ENCODE results near the gene NEDD9.

The NEDD9 gene

GRCh38 chr6:11231108-11231463, 1.4 kb downstream of the NEDD9 start:
- DNase-seq, result no peak
- no peak overlapping the region for H3K56ac ChIP-seq (ENCODE audit: low read length)

GRCh38 chr6:11230158-11231107, 2.0 kb downstream of the NEDD9 start:
- H3K4ac ChIP-seq (ENCODE audit: low read depth, low read length), result no peak overlapping the region
- H3K79me2 ChIP-seq (ENCODE audit: control insufficient read depth, insufficient read depth, low read length), result peaks cover 4% of the 10 kb centered on the region
- no peak overlapping the region for H4K5ac ChIP-seq (ENCODE audit: low read length)
- H3K23ac ChIP-seq (ENCODE audit: low read length), result no peak overlapping the region
- H4K8ac ChIP-seq (ENCODE audit: low read depth, low read length), result no peak overlapping the region
- no peak for DNase-seq
- H3K4me3 ChIP-seq (ENCODE audit: low read length), result no peak overlapping the region
- peaks cover 13% of the 10 kb centered on the region for H3K4me1 ChIP-seq (ENCODE audit: control insufficient read depth, low read depth, low read length)
- H3K27ac ChIP-seq (ENCODE audit: low read depth, low read length), result no peak overlapping the region
- H2BK120ac ChIP-seq (ENCODE audit: low read depth, low read length), result no peak overlapping the region
- H3K27me3 ChIP-seq (ENCODE audit: insufficient read depth, low read length, poor library complexity), result no peaks in the 10 kb centered on the region
- H2BK5ac ChIP-seq (ENCODE audit: low read length), result no peak overlapping the region
- no peak overlapping the region for H3K9ac ChIP-seq (ENCODE audit: low read length)
- H2AK5ac ChIP-seq (ENCODE audit: low read length), result no peak overlapping the region
- WGBS (ENCODE audit: extremely low coverage, insufficient coverage, low lambda C conversion rate), result no CpG with 5 or more reads among the region's 9 CpGs
- H3K36me3 ChIP-seq (ENCODE audit: control insufficient read depth, insufficient read depth, low read length), result no peaks in the 10 kb centered on the region
- no peak overlapping the region for H3K18ac ChIP-seq (ENCODE audit: low read length)
- no peak overlapping the region for H2BK15ac ChIP-seq (replicated peaks; ENCODE audit: low read depth)
- peaks cover 3% of the 10 kb centered on the region for H3K79me1 ChIP-seq (ENCODE audit: low read length)
- H3K4me2 ChIP-seq (ENCODE audit: low read length), result no peak overlapping the region
- H3K56ac ChIP-seq (ENCODE audit: low read length), result no peak overlapping the region

More at GRCh38 chr6:11231108-11231463, 1.4 kb downstream of the NEDD9 start:
- no peak overlapping the region for H3K23ac ChIP-seq (ENCODE audit: low read length)
- no peaks in the 10 kb centered on the region for H3K36me3 ChIP-seq (ENCODE audit: control insufficient read depth, insufficient read depth, low read length)
- H3K27me3 ChIP-seq (ENCODE audit: insufficient read depth, low read length, poor library complexity), result no peaks in the 10 kb centered on the region
- no peak overlapping the region for H3K27ac ChIP-seq (ENCODE audit: low read depth, low read length)
- H2BK5ac ChIP-seq (ENCODE audit: low read length), result no peak overlapping the region
- no peak overlapping the region for H3K4me3 ChIP-seq (ENCODE audit: low read length)
- H3K79me1 ChIP-seq (ENCODE audit: low read length), result peaks cover 2% of the 10 kb centered on the region
- no peak overlapping the region for H3K18ac ChIP-seq (ENCODE audit: low read length)
- peak overlapping the region; percentile 85 for H3K9ac ChIP-seq (ENCODE audit: low read length)
- H4K5ac ChIP-seq (ENCODE audit: low read length), result no peak overlapping the region
- peaks cover 3% of the 10 kb centered on the region for H3K79me2 ChIP-seq (ENCODE audit: control insufficient read depth, insufficient read depth, low read length)
- no peak overlapping the region for H4K8ac ChIP-seq (ENCODE audit: low read depth, low read length)
- no peak overlapping the region for H3K4ac ChIP-seq (ENCODE audit: low read depth, low read length)
- H2BK120ac ChIP-seq (ENCODE audit: low read depth, low read length), result no peak overlapping the region
- H2BK15ac ChIP-seq (replicated peaks; ENCODE audit: low read depth), result no peak overlapping the region
- H3K4me1 ChIP-seq (ENCODE audit: control insufficient read depth, low read depth, low read length), result peaks cover 11% of the 10 kb centered on the region
- no peak overlapping the region for H3K4me2 ChIP-seq (ENCODE audit: low read length)
- WGBS (ENCODE audit: extremely low coverage, insufficient coverage, low lambda C conversion rate), result no CpG with 5 or more reads among the region's 1 CpG
- H2AK5ac ChIP-seq (ENCODE audit: low read length), result no peak overlapping the region

GRCh38 chr6:11229655-11230046, 2.8 kb downstream of the NEDD9 start:
- Histone ChIP-seq H3K4ac (ENCODE audit: low read depth, low read length) (no peak overlapping the region), H4K8ac (ENCODE audit: low read depth, low read length) (no peak overlapping the region), H3K4me1 (ENCODE audit: control insufficient read depth, low read depth, low read length) (peaks cover 13% of the 10 kb centered on the region), H3K18ac (ENCODE audit: low read length) (peak overlapping the region; percentile 54), H3K27ac (ENCODE audit: low read depth, low read length) (no peak overlapping the region), H3K79me1 (ENCODE audit: low read length) (peaks cover 3% of the 10 kb centered on the region), H2AK5ac (ENCODE audit: low read length) (no peak overlapping the region), H3K56ac (ENCODE audit: low read length) (no peak overlapping the region), H3K9ac (ENCODE audit: low read length) (peak overlapping the region; percentile 45), H3K4me2 (ENCODE audit: low read length) (no peak overlapping the region), H3K36me3 (ENCODE audit: control insufficient read depth, insufficient read depth, low read length) (no peaks in the 10 kb centered on the region), H3K27me3 (ENCODE audit: insufficient read depth, low read length, poor library complexity) (no peaks in the 10 kb centered on the region), H3K23ac (ENCODE audit: low read length) (no peak overlapping the region), H3K4me3 (ENCODE audit: low read length) (no peak overlapping the region), H3K79me2 (ENCODE audit: control insufficient read depth, insufficient read depth, low read length) (peaks cover 4% of the 10 kb centered on the region), H2BK120ac (ENCODE audit: low read depth, low read length) (no peak overlapping the region), H4K5ac (ENCODE audit: low read length) (no peak overlapping the region), H2BK15ac (replicated peaks; ENCODE audit: low read depth) (no peak overlapping the region), H2BK5ac (ENCODE audit: low read length) (no peak overlapping the region)
- WGBS (ENCODE audit: extremely low coverage, insufficient coverage, low lambda C conversion rate), result no CpG with 5 or more reads among the region's 5 CpGs
- DNase-seq, result peak; percentile 82

DNA sequence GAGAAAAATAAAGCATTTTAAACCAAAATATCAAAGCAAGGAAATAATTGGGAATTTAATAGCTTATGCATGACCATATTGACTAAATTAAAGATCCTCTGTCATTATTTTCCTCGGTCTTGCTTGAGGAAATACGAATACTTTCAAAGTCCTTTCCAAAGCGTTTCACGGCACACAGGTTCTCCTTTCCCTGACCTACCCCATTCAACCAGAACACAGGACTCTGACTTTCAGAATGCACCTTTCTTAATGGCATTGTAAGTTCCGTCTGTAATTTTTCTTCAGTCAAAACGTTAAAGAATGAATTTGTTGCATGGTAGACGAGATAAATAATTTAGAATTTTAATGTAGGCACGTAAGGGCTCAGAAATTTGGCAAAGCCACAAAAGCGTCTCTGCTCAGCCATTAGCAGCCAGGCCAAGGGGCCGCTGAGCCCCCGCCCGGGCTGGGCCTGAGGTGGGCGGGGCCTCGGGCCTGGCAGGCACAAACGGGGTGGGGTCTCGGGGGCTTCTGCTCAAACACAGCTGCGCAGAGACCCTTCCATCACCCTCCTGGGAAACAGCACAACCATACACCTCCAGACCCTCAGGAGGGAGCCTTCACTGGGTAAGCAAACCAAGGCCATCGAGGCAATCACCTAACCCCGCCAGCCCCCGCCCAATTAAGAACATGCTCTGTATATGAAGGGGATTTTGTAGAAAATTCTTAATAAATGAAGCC, 3.4 kb downstream of the NEDD9 start:
- WGBS (ENCODE audit: extremely low coverage, insufficient coverage, low lambda C conversion rate), result no CpG with 5 or more reads among the region's 20 CpGs
- H3K36me3 ChIP-seq (ENCODE audit: control insufficient read depth, insufficient read depth, low read length), result no peaks in the 10 kb centered on the region
- H3K79me2 ChIP-seq (ENCODE audit: control insufficient read depth, insufficient read depth, low read length), result peaks cover 4% of the 10 kb centered on the region
- no peak overlapping the region for H4K8ac ChIP-seq (ENCODE audit: low read depth, low read length)
- H3K4me1 ChIP-seq (ENCODE audit: control insufficient read depth, low read depth, low read length), result peaks cover 12% of the 10 kb centered on the region
- DNase-seq, result peak; percentile 72
- H2BK5ac ChIP-seq (ENCODE audit: low read length), result no peak overlapping the region
- no peak overlapping the region for H4K5ac ChIP-seq (ENCODE audit: low read length)
- no peak overlapping the region for H2BK120ac ChIP-seq (ENCODE audit: low read depth, low read length)
- no peak overlapping the region for H3K23ac ChIP-seq (ENCODE audit: low read length)
- peak overlapping the region; percentile 54 for H3K18ac ChIP-seq (ENCODE audit: low read length)
- no peaks in the 10 kb centered on the region for H3K27me3 ChIP-seq (ENCODE audit: insufficient read depth, low read length, poor library complexity)
- no peak overlapping the region for H2AK5ac ChIP-seq (ENCODE audit: low read length)
- peaks cover 5% of the 10 kb centered on the region for H3K79me1 ChIP-seq (ENCODE audit: low read length)
- no peak overlapping the region for H3K27ac ChIP-seq (ENCODE audit: low read depth, low read length)
- no peak overlapping the region for H2BK15ac ChIP-seq (replicated peaks; ENCODE audit: low read depth)
- peak overlapping the region; percentile 68 for H3K56ac ChIP-seq (ENCODE audit: low read length)
- no peak overlapping the region for H3K4ac ChIP-seq (ENCODE audit: low read depth, low read length)
- peak overlapping the region; percentile 45 for H3K9ac ChIP-seq (ENCODE audit: low read length)
- H3K4me3 ChIP-seq (ENCODE audit: low read length), result no peak overlapping the region
- H3K4me2 ChIP-seq (ENCODE audit: low read length), result peak overlapping the region; percentile 23

GRCh38 chr6:11227698-11228097, 4.8 kb downstream of the NEDD9 start:
- H3K18ac ChIP-seq (ENCODE audit: low read length), result no peak overlapping the region
- H3K56ac ChIP-seq (ENCODE audit: low read length), result no peak overlapping the region
- H2BK120ac ChIP-seq (ENCODE audit: low read depth, low read length), result no peak overlapping the region
- H3K36me3 ChIP-seq (ENCODE audit: control insufficient read depth, insufficient read depth, low read length), result no peaks in the 10 kb centered on the region
- H3K4me1 ChIP-seq (ENCODE audit: control insufficient read depth, low read depth, low read length), result peaks cover 2% of the 10 kb centered on the region
- no peak overlapping the region for H3K4me3 ChIP-seq (ENCODE audit: low read length)
- DNase-seq, result no peak
- H3K4me2 ChIP-seq (ENCODE audit: low read length), result no peak overlapping the region
- H2AK5ac ChIP-seq (ENCODE audit: low read length), result no peak overlapping the region
- H3K27ac ChIP-seq (ENCODE audit: low read depth, low read length), result no peak overlapping the region
- H4K5ac ChIP-seq (ENCODE audit: low read length), result no peak overlapping the region
- H3K79me1 ChIP-seq (ENCODE audit: low read length), result peaks cover 5% of the 10 kb centered on the region
- H2BK15ac ChIP-seq (replicated peaks; ENCODE audit: low read depth), result no peak overlapping the region
- H3K9ac ChIP-seq (ENCODE audit: low read length), result no peak overlapping the region
- H3K4ac ChIP-seq (ENCODE audit: low read depth, low read length), result no peak overlapping the region
- H4K8ac ChIP-seq (ENCODE audit: low read depth, low read length), result no peak overlapping the region
- H2BK5ac ChIP-seq (ENCODE audit: low read length), result no peak overlapping the region
- H3K79me2 ChIP-seq (ENCODE audit: control insufficient read depth, insufficient read depth, low read length), result peaks cover 4% of the 10 kb centered on the region
- no peaks in the 10 kb centered on the region for H3K27me3 ChIP-seq (ENCODE audit: insufficient read depth, low read length, poor library complexity)
- WGBS (ENCODE audit: extremely low coverage, insufficient coverage, low lambda C conversion rate), result no CpG with 5 or more reads among the region's 5 CpGs
- H3K23ac ChIP-seq (ENCODE audit: low read length), result no peak overlapping the region

Measured in mesendoderm (in vitro differentiated cells).